ENCODE measurements around the gene LMNTD1.

GRCh38 chr12:25591144-25591543, 38.1 kb upstream of the LMNTD1 start:
- TF ChIP-seq CTCF (IDR thresholded peaks at IDR 0.05) (no peak), POLR2A (IDR thresholded peaks at IDR 0.05) (no peak)
